ENCODE data around the gene PDK2. TPM values are rescaled to one million over a fixed set of nuclear protein-coding genes. Genes with fewer than 3 reads are reported as not detected.

The PDK2 gene
- total RNA-seq, 1 experiment from 2014 or later: 25.3 TPM

DNA sequence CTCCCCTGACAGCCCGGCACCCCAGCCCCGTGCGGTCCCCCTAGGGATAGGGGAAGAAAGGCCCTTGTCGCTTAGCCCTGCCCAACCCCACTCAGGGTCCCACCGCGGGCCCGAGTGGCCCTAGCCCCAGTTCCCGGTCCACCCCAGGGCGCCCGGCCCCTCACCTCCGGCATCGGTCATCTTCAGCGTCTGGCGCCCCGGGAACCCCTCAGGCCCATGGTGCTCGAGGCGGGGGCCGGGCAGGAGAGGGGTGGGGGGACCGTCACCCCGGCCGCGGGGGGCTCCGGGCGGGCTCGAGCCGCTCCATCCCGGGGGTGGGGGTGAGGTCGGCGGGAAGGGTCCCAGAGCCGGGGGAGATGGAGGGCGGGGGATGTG is 34.2 kb downstream of the PDK2 start:
- peaks cover 18% of the 10 kb centered on the region for H3K4me1 ChIP-seq (replicated peaks)
- no peaks in the 10 kb centered on the region; the same call in 1 of the 2 replicates for H3K9me3 ChIP-seq (replicated peaks)
- H3K36me3 ChIP-seq: peaks cover 25% of the 10 kb centered on the region
- no peak overlapping the region for H3K27ac ChIP-seq
- DNase-seq (ENCODE audit: low read depth in 1 of 2, low spot score in 2 of 2): no peak
- peak overlapping the region; percentile 34 for H3K4me3 ChIP-seq
- peaks cover 16% of the 10 kb centered on the region for H3K27me3 ChIP-seq (replicated peaks)

DNA sequence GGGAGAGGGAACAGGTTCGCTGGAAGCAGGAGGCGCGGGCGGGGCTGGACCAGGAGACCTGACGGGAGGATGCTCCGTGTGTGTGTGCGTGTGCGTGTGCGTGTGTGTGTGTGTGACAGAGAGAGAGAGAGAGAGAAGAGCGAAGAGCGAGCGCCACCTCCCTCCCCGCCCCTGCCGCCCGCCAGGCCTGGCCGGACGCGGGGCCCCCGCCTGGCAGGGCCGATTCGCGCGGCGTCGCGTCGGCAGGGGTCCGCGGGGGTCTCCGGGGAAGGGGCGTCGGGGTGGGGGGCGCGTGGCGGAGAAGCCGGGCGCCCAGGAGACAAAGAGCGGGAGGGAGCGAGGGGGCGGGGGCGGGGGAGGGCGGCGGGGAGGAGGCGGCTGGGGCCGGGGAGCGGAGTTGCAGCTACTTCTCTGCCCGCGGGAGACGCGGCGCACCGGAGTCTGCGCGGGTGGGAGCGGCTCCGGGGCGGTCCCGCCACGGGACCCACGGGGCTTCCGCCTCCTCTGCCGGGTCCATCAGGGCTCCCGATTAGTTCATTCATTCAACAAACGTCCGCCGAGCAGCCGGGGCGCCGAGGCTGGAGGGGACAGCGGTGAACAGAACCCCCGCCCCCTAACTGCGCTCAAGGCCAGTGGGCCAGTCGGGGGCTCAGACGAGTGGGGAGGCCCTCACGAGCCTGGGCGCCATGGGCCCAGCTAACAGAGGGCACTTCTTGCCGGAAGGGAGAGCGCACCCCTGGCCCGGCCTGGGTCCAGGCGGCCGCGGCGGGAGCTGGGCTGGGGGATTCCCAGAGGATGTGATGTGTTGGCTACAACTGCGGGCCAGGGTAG is 34.8 kb downstream of the PDK2 start, which contains the start of gene SAMD14:
Gene SAMD14, minus strand, starts transcription at position 433 of the 831 bp plus-strand sequence. CDS start 5,201 bp downstream, outside the sequence.
- no peak within 1 kb of the TSS for H3K27ac ChIP-seq
- peak within 1 kb of the TSS; percentile 34 for H3K4me3 ChIP-seq
- H3K27me3 ChIP-seq (replicated peaks): peaks cover 16% of the 10 kb centered on the region
- peaks cover 18% of the 10 kb centered on the region for H3K4me1 ChIP-seq (replicated peaks)
- H3K9me3 ChIP-seq (replicated peaks): no peaks in the 10 kb centered on the region; the same call in 1 of the 2 replicates
- DNase-seq (ENCODE audit: low read depth in 1 of 2, low spot score in 2 of 2): no peak
- H3K36me3 ChIP-seq: peaks cover 31% of the 10 kb centered on the region

DNA sequence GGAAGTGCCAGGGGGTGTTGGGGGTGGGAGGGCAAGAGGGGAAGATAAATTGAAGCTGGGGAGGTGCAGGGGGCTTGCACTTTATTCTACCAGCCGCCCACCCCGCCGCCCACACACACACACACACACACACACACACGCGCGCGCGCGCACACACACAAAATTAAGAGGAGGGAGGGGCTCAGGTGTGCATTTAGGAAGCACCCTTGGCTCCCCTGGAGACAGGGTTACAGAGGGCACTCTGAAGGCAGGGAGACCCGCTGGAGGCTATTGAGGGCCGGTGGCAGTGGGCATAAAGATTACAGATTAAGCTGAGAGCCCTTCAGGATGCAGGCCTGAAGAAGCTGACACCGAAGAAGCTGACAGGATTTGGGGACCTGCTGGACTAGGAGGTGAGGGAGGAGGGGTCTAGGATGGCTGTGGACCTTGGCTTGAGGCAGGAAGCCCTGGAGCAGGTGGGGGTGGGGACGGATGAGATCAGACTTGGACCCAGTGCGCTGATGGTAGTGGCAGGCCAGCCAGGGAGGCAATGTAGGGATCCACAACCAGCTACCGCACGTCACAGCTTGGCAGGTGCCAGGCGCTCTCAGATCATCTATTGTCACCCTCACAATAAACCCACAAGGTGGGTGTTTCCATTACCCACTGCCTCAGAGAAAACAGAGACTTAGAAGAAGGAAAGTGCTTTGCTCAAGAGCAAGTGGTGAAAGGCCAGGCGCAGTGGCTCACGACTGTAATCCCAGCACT is 35.6 kb downstream of the PDK2 start:
- H3K27ac ChIP-seq: no peak overlapping the region
- no peak for DNase-seq (ENCODE audit: low read depth in 1 of 2, low spot score in 2 of 2)

DNA sequence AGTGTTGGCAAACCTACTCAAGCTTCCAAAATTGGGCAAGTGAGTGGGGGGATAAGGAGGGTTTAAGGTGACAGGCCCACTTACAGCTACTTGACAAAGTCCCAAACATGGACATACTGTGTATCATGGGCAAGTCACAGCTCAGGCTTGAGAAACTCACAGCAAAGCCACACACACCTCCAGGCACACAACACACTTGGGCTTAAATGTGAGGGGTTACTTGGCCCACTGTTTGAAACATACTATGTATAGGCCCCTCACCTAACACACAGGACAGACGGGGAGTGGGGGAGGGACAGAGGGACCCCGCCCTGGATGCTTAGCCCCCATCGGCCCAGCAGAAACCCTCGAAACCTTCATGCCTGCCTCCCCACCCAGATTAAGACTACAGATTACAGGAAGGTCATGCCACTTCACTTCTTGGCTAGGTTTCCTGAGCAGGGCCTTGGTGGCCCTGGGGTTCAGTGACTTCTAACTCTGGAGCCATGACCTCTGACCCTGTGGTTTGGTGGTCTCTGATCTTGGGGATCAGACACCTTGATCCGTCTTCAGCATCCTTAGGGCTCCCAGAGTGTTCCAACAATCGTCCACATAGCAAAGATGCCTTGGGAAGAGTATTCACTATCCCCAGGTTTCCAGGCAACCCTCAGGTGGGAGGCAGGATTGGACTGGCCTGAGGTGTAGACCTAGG is 37.1 kb downstream of the PDK2 start:
- Histone ChIP-seq H3K27ac (no peak overlapping the region), H3K27me3 (replicated peaks) (peaks cover 16% of the 10 kb centered on the region), H3K9me3 (replicated peaks) (no peaks in the 10 kb centered on the region; the same call in 1 of the 2 replicates), H3K4me3 (no peak overlapping the region), H3K36me3 (peaks cover 52% of the 10 kb centered on the region), H3K4me1 (replicated peaks) (peaks cover 18% of the 10 kb centered on the region)
- DNase-seq (ENCODE audit: low read depth in 1 of 2, low spot score in 2 of 2): no peak

More for the DNA sequence above, 35.6 kb downstream of the PDK2 start:
- no peaks in the 10 kb centered on the region; the same call in 1 of the 2 replicates for H3K9me3 ChIP-seq (replicated peaks)
- H3K27me3 ChIP-seq (replicated peaks): peaks cover 16% of the 10 kb centered on the region
- peaks cover 18% of the 10 kb centered on the region for H3K4me1 ChIP-seq (replicated peaks)
- H3K4me3 ChIP-seq: no peak overlapping the region
- peaks cover 36% of the 10 kb centered on the region for H3K36me3 ChIP-seq

DNA sequence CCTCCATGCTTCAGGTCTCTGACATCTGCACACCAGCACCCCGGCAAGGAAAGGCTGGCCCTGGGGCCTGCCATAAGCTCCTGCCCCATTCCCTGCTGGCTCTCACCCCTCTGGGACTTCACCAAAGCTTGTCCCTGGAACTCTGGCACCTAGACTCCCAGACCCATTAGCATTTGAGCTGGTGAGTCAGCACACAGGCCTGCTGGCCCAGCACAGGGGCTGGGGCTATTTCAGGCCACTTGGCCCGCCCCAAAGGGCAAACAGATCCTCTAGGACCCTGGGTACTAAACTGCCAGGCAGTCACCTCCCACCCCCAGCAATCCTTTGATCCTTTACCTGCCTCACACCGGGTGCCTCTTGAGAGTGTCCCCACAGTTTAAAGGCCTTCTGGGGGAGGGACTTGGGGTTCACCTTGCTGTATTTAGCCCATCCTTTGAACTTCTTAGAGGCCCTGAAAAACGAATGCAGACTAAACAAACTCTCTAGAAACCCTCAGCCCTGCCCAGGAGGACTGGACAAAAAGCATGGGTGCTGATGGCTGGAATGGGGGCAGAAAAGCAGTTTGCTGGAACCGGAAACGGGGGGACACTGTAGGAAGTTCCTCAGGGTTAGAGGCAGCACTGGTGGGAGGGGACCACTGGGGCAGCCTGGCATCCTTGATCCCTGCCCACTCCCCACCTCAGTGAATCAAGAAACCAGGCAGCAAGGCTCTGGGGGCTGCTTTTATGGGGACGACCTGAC is 38.0 kb downstream of the PDK2 start:
- H3K27ac ChIP-seq: no peak overlapping the region
- peak in 1 of 2 experiments; percentile 41 for DNase-seq (ENCODE audit: low read depth in 1 of 2, low spot score in 2 of 2)
- H3K36me3 ChIP-seq: peaks cover 61% of the 10 kb centered on the region
- peaks cover 16% of the 10 kb centered on the region for H3K27me3 ChIP-seq (replicated peaks)
- H3K4me3 ChIP-seq: no peak overlapping the region
- H3K9me3 ChIP-seq (replicated peaks): no peaks in the 10 kb centered on the region; the same call in 1 of the 2 replicates
- H3K4me1 ChIP-seq (replicated peaks): peaks cover 15% of the 10 kb centered on the region

DNA sequence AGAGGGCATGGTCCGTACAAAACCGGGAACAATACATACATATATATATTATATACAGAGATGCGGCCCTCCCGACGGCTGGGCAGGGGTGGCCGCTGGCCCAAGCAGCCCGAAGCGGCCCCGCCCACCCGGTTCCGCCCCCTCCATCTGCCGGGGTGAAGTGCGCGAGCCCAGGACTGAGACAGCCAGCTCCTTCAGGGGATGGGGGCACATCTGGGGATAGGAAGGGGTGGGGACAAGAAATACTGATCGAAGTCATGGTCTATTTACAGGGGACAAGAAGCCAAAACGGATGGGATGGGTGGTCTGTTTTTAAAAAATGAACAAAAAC is 38.6 kb downstream of the PDK2 start:
- Histone ChIP-seq H3K4me1 (replicated peaks) (peaks cover 15% of the 10 kb centered on the region), H3K9me3 (replicated peaks) (no peaks in the 10 kb centered on the region; the same call in 1 of the 2 replicates), H3K27me3 (replicated peaks) (peaks cover 12% of the 10 kb centered on the region), H3K36me3 (peaks cover 66% of the 10 kb centered on the region), H3K4me3 (no peak overlapping the region), H3K27ac (no peak overlapping the region)
- no peak for DNase-seq (ENCODE audit: low read depth in 1 of 2, low spot score in 2 of 2)

DNA sequence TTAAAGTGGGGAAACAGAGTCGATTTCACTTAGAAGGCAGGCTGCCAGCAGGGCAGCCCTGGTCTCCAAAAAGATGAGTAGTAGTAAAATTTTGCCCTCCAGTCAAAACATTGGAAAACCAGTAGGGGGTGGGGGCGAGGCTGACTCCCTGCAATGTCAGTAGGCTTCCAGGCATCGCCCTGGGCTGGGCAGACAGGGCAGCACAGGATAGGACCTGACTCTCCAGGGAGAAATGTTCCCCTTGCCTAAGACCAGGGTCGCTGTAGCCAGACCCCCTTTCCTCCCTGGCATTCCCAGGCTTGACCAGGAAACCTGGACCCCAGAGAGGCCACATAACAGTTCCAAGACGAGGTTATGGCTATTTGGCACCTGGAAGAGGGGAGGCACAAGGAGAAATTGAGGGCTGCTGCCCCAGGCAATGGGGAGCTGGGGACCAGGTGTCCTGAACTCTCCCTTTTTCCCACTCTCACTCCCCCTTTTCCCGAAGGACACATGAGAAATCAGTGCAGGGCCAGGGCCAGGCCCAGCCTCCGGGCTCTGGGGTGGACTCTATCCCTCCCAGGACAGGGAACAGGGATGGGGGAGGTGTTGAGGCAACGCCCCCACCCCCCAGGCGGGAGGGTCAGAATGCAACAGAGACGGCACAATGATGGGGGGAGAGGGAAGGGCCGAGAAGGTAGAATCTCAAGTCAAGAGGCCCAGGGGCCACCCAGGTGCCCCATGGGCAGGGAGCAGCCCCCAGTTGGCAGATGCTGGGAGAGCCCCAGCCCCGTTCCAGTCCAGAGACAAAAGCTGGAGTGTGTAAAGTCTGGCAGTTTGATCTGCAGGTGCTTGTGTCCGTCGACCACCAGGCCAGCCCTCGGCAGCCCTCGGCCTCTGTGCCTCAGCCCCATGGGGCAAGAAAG is 39.3 kb downstream of the PDK2 start:
- Histone ChIP-seq H3K27me3 (replicated peaks) (peaks cover 6% of the 10 kb centered on the region), H3K9me3 (replicated peaks) (no peaks in the 10 kb centered on the region), H3K36me3 (peaks cover 74% of the 10 kb centered on the region), H3K4me3 (no peak overlapping the region), H3K4me1 (replicated peaks) (peaks cover 15% of the 10 kb centered on the region), H3K27ac (no peak overlapping the region)
- DNase-seq (ENCODE audit: low read depth in 1 of 2, low spot score in 2 of 2): no peak

DNA sequence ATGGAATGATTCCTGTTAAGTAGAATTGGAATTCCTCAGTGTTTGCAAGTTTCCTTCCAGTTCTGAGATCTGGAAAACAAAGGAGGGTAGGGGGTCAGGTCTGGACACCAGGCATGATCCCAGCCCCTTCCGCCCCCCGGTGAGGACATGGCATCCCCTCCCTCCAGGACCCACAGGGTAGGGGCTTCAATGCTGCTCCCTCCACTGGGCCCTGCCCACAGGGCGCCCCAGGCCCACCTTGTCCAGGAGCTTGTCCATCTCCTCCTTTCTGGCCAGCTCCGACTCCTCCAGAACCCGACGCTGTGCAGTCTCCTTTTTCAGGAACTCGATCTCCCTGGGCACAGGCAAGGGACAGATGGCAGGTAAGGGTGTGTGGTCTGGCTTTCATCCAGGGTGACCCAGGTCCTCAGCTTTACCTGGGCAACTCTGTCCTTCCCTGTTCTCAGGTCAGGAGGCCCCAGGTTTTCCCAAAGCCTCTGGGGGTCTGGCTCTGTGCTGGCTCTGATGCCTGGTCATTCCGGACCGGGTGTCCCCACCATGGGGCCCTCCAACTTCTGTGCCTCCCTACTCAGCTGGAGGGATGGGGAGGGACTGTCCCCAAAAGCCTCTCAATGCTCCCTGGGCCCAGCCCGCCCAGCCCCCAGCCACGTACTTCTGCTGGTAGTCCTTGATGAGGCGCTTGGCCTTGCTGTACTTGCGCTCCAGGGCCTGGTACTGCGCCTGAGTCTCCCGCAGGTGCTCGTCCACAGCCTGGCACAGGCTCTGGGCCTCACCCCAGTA is 40.4 kb downstream of the PDK2 start:
- DNase-seq (ENCODE audit: low read depth in 1 of 2, low spot score in 2 of 2): no peak
- peaks cover 82% of the 10 kb centered on the region for H3K36me3 ChIP-seq

DNA sequence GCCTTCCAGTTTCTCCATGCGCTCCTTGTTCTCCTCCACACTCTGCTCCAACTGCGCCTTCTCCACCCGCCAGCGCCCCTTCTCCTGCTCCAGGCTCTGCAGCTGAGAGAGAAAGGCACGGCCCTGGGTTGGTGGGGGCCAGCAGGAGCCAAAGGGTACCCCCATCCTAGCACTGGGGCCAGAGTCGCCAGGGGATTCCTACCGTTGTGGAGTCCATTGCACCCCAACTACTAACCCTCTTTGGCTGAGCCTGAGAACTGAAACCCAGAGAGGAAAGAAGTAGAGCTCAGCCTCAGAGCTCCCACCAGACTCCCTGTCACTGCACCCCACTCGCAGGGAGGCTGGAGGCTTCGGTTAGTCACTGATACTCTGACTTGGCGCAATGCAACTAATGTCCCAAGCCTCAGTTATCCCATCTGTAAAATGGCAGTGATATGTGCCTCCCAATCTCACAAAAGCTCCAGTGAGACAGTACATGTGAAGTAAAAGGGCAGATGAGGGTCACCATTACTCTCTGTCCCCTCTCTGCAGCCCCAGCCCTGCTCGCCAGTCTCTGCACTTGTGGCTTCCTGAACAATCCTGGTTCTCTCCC is 41.0 kb downstream of the PDK2 start:
- no peak overlapping the region for H3K27ac ChIP-seq
- H3K36me3 ChIP-seq: peaks cover 89% of the 10 kb centered on the region
- no peak for DNase-seq (ENCODE audit: low read depth in 1 of 2, low spot score in 2 of 2)
- no peaks in the 10 kb centered on the region for H3K9me3 ChIP-seq (replicated peaks)
- H3K27me3 ChIP-seq (replicated peaks): no peaks in the 10 kb centered on the region
- H3K4me3 ChIP-seq: no peak overlapping the region
- peaks cover 11% of the 10 kb centered on the region for H3K4me1 ChIP-seq (replicated peaks)

More for the DNA sequence above, 40.4 kb downstream of the PDK2 start:
- no peak overlapping the region for H3K4me3 ChIP-seq
- no peaks in the 10 kb centered on the region for H3K9me3 ChIP-seq (replicated peaks)
- no peaks in the 10 kb centered on the region for H3K27me3 ChIP-seq (replicated peaks)
- H3K4me1 ChIP-seq (replicated peaks): peaks cover 11% of the 10 kb centered on the region
- no peak overlapping the region for H3K27ac ChIP-seq

DNA sequence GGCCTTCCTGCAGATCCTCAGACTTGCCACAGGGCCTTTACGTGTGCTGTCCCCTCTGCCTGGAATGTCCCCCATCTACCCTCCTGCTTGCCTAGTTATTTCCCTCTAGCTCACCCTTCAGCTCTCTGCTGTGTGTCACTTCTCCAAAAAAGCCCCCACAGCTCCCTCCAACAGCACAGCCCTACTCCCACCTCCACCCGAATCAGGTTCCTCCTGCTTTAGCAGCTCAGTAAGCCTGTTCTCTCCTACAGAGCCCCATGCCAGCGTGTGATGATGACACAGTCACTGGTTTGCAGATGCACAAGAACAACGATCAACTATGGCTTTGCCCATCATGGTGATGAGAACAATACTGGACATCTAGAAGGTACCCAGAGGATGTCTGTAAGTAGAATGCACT is 41.9 kb downstream of the PDK2 start:
- peaks cover 11% of the 10 kb centered on the region for H3K4me1 ChIP-seq (replicated peaks)

DNA sequence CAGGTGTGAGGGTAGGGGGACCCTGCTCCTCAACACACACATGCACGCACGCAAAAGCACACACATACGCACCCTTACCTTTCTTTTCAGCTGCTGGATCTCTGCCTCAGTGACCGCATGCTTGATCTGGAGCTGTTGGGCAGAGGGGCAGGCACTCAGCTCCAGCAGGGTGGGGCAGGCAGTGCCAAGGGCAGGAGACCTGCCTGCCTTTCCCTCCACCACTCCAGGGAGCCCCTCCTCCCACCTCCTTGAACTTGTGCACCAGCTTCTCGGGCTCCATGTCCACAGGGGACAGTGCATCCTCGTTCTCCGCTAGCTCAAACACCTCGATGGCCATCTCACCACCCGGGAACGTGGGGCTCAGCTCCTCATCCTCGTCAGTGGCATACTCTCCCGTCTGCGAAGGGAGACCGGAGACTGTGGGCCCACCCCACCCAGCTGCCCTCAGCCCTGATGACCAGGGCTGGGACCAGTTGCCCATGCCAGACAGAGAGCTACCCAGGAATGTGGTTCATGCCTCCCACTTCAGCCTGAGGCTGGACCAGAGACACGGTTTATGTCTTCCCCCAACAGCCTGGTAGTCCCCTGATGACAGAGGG is 44.1 kb downstream of the PDK2 start:
- DNase-seq (ENCODE audit: low read depth in 1 of 2, low spot score in 2 of 2): no peak
- H3K4me3 ChIP-seq: no peak overlapping the region
- no peak overlapping the region for H3K27ac ChIP-seq
- no peaks in the 10 kb centered on the region for H3K9me3 ChIP-seq (replicated peaks)
- H3K4me1 ChIP-seq (replicated peaks): no peaks in the 10 kb centered on the region
- peaks cover 96% of the 10 kb centered on the region for H3K36me3 ChIP-seq
- H3K27me3 ChIP-seq (replicated peaks): no peaks in the 10 kb centered on the region

More for the DNA sequence above, 41.9 kb downstream of the PDK2 start:
- Histone ChIP-seq H3K27me3 (replicated peaks) (no peaks in the 10 kb centered on the region), H3K27ac (no peak overlapping the region), H3K4me3 (no peak overlapping the region), H3K36me3 (peaks cover 95% of the 10 kb centered on the region), H3K9me3 (replicated peaks) (no peaks in the 10 kb centered on the region)
- DNase-seq (ENCODE audit: low read depth in 1 of 2, low spot score in 2 of 2): no peak

Measured in SJSA1 (cell line).